ENCODE measurements around the gene TBC1D22A.

- TF ChIP-seq CTCF (IDR thresholded peaks at IDR 0.05) = no peak
- TF ChIP-seq POLR2A (IDR thresholded peaks at IDR 0.05) = no peak
Measured at GRCh38 chr22:47155131-47155885, 392.9 kb downstream of the TBC1D22A start.
